GM18870 (cell line): ENCODE results near the gene HIPK4.
"Not testable (repeated sequence)": the region's sequence is repeated elsewhere in the genome, so short reads cannot be mapped to it uniquely, and the experiment has no call there.

Source experiments
- ATAC-seq: cut with Tn5 transposase; IDR thresholded peaks from one replicate; pipeline ENCODE4 v1.9.1; 2021; ENCODE audit warnings: moderate library complexity; ENCODE audit not compliant: unreplicated experiment

The HIPK4 gene

DNA sequence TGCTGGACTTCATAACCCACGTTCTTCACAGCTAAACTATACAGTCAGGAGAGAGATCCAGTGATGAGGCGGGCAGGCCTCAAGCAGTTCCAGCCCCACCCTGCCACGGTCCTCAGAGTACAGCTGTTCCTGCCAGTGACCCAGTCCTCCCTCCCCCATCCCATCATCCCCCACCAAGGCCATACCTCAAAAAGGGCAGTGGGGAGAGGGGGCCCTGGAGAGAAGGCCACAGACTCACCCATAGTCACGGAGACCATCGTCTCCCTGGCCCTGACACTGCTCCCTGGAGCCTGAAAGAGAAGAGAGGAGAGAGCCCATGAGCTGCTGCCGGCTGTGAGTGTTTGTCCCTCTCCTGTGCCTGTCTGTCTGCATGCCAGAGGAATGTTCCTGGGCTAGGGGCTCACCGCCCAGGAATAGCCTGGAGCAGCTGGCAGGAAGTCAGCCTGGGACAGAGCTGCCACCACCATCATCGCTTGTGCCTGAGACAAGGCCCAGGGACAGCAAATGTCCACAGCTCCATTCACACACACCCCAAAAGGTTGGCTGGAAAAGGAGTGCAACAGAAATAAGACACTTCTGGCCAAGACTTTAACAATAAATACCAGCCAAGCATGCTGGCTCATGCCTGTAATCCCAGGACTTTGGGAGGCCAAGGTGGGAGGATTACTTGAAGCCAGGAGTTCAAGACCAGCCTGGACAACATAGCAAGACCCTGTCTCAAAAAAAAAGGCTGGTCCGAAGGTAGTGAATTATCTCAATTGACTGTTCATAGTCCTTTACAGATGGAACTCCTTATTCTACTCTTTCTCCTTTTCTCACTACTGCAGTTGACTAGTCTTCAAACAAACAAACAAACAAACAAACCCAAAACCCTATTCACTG is 48.1 kb downstream of the HIPK4 start:
- no peak for ATAC-seq

DNA sequence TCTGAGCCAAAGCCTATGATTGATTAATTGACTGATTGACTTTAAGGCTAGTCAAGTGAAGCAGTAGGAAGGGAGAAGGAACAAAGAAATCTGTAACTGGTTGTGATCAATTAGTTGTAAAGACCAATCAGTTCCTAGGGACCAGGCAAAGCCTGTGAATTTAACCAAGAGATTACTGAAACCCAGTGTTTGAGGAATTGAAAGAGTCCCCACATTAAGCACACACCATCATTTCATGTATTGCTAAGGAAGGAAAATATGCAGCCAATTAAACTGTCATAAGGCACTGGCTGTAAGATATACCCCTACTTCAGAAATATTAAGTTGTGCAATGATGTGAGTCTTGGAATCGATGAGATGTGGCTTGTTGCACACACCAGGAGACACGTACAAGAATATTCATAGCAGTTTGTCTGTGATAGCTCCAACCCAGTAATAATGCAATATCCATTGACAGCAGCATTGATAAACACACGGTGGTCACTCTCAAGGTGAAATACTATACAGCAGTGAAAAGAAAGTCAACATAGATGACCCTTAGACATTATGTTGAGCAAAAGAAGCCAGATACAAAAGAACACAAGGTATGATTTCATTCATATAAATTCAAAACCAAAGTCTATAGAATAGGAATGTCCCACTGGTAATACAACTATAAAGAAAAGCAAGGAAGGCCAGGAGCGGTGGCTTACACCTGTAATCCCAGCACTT is 50.8 kb downstream of the HIPK4 start:
- ATAC-seq = no peak

DNA sequence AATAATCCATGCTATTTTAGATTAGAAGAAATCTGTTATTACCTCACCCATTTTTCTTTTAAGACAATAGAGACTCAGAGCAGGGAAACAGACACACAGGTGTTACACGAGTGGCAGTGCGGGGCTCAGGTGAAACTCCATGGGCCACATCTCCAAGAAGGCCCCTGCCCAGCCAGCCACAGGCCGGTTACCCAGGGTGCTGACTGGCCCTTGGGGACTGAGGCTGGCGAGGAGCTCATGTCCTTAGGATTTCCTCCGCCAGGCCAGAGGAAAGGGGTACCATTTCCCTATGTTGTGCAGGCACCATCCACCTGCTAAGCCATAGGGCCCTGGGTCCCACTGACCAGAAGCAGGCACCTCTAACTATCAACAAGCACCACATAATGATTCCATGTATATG is 52.4 kb downstream of the HIPK4 start:
- no peak for ATAC-seq

DNA sequence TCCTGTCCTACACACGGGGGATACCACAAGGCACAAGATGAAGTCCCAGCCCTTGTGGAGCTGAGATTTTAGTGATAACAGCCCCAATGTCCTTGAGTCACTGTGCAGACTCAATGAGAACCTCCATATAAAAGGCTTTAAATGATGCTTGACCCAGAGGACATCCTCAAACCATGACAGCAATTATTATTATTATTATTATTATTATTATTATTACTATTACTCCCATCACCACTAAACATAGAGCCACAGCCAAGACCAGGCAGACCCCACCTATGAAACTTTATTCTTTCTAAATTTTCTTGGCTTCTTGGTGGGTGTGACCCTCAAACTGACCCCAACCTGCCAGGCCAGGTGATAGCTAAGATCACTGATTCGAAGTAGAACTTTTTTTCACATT is 52.9 kb downstream of the HIPK4 start:
- no peak for ATAC-seq

DNA sequence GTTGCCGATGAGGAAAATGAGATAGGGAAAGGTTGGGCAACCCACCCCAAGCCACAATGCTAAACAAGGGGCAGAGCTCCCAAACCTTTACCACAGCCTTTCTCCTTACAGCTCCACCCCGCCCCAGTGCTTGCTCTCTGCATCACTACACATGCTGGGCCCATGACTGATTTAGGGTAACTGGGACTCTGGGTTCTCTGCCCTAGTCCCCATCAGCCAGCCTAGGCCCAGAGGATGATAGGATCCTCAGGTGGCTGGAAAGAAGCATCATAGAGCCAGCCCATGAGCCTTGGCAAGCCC is 53.4 kb downstream of the HIPK4 start:
- ATAC-seq = no peak

DNA sequence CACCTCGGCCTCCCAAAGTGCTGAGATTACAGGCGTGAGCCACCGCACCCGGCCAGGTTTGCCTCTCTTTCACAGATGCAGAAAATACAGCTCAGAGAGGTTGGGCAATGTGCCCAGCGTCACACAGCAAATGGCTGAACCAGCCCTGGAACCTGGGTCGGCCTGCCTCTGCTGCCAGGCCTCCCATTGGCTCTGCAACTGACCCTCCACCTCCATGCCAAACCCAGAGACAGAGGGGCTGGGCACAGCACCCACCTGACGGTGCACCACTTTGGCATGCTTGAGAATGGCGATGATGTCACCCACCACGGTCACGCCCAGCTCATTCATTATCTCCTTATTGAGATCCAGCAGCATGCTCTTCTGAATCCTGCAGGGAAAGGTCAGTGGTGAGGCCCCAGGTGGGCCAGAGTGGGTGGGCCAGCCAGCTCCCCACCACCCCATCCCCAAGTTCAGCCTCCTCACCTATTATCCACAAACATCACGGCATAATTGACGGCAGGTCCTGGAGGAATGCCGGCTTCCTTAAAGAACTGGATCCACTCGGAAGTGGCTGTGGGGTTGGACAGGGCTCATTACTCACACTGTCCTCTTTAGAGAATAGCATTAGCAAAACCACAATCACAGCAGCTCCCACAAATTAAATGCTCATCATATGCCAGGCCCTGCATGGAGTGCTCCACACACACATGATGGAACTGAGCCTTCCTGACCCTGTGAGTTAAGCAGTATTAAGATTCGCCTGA is 54.0 kb downstream of the HIPK4 start:
- no peak for ATAC-seq

DNA sequence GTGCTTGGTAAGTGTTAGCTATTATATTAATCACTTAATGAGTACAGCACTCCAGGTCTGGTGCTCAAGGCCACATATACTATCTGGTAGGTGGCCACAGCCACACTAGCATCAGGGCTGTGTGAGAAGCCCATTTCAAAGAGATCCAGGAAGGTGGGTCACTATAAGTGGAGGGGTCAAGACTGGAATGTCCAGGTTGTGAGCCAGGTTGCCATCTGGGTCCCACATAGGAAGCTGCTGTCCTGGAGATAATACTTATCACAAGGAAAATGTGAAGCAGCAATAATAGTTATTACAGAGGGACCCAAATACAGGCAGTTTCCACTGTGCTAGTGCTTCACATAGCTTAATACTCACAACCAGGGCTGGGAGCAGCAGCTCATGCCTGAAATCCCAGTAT is 54.9 kb downstream of the HIPK4 start:
- no peak for ATAC-seq

DNA sequence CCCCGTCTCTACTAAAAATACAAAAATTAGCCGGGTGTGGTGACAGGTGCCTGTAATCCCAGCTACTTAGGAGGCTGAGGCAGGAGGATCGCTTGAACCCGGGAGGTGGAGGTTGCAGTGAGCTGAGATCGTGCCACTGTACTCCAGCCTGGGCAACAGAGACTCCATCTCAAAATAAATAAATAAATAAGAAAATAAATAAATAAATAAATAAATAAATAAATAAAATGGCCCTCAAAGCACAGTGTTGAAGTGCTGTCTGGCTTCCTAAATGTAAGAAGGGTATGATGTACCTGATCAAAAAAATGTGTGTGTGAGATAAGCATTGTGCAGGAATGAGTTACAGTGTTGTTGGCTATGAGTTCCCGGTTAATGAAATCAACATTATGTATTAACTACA is 56.9 kb downstream of the HIPK4 start:
- ATAC-seq = not testable (repeated sequence)

DNA sequence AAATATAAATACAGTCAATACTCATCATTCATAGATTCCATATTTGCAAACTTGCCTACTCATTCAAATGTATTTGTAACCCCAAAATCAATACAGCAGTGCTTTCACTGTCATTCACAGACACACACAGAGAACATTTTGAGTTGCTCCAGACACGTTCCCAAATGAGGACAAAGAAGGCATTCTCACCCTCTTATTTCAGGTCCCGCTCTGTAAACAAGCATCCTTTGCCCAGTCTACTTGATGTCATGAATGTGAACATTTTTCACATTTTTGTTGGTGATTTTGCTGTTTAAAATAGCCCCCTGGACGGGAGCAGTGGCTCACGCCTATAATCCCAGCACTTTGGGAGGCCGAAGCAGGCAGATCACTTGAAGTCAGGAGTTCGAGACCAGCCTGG is 57.3 kb downstream of the HIPK4 start:
- no peak for ATAC-seq

DNA sequence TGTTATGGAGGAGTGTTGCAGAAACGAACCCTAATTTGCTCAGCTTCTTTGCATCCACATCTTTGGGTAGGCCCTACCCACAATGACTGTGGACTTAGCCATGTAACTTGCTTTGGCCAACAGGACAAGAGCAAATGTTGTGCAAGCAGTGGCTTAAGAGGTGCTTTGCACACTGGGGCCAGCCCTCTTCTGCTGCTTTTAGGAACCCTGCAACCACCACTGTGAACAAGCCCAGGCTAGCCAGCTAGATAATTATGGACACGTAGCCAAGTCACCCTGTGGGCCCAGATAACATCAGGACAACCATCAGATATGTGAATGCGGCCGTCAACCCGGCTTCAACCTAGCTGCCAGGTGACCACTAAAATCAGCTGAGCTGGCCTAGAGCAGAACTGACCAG is 58.9 kb downstream of the HIPK4 start:
- no peak for ATAC-seq
